Posterior cingulate gyrus (tissue), 11 donors: ENCODE results near the gene ECEL1.
"Not testable (repeated sequence)": the region's sequence is repeated elsewhere in the genome, so short reads cannot be mapped to it uniquely, and the experiment has no call there.

Source experiments
- DNase-seq, 10 donors: peaks; one replicate each; pipeline versions ENCODE4 v3.0.0 to v3.0.0-alpha.2; 2020 to 2021; ENCODE audit warnings: mixed read lengths in 3 of 10
- intact Hi-C: fragments of 100-400 bp; cut with DNase I; formaldehyde crosslinking; loops from one replicate; pipeline ENCODE4 v1.15.1; 2023

The ECEL1 gene

GRCh38 chr2:232465061-232465460, 22.6 kb downstream of the ECEL1 start:
- intact Hi-C loops = no loop called here
- peak in 1 of 10 donors; percentile 29 for DNase-seq

DNA sequence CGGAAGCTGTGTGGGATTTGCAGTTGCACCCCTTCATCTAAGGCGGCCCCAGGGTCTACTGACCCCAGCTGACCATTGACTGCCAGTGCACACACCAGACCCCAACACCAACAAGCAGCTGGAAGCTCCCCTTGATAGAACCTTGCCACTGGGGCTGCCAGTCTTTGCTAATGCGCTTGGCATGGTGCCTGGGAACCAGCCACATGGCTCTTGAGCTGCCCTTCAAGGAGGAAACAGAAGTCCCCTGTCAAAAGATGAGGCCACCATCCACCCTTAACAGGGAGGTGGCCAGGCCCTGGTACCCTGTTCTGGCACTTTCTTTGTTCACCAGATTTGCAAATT, 23.1 kb downstream of the ECEL1 start:
- DNase-seq = peak in 2 of 10 donors; percentile 16 to 46
- intact Hi-C loops = no loop called here

GRCh38 chr2:232463701-232464543, 23.7 kb downstream of the ECEL1 start:
- DNase-seq = peak in 1 of 10 donors; percentile 81
- intact Hi-C loops = no loop called here

DNA sequence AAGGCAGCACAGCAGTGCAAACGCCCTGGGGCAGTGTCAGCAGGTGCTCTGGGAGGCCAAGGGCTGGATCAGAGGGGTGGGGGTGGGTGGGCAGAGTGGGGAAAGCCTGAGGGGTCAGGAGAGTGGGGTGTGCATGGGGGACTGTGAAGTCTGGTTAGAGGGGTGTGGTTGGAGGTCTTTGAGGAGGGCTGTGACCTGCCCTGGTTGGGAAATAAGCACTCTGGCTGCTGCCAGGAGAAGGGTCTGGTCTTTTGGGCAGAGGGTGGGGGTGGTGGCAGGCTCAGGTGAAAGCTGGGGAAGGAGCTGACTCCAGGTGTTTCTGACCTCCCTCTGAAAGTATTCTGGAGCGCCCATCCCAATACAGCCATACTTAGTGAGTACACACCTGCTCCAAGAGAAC, 27.5 kb downstream of the ECEL1 start:
- DNase-seq = no peak
- intact Hi-C loops = no loop called here

- intact Hi-C loops = no loop called here
- no peak for DNase-seq
These were observed 28.1 kb downstream of the ECEL1 start for GRCh38 chr2:232459419-232460035.

DNA sequence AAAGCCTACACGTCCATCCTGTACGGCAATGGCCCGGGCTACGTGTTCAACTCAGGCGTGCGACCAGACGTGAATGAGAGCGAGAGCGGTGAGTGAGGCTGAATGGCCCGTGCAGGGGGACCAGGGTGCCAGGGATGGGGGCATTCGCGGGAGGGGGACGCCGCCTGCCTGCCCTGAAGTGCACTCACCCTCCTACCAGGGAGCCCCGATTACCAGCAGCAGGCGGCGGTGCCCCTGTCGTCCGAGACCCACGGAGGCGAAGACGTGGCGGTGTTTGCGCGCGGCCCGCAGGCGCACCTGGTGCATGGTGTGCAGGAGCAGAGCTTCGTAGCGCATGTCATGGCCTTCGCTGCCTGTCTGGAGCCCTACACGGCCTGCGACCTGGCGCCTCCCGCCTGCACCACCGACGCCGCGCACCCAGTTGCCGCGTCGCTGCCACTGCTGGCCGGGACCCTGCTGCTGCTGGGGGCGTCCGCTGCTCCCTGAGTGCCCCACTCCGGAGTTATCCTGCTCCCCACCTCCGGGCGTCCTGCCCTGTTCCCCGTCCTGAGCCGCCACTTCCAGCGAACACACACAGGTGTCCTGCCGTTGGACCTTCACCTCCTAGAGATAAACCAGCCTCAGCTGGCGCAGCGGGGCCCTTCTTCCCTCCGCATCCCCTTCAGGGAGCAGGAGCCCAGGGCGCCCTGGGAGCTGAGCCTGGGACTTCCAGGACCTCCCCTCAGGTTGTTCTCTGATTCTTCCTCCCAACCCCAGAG, 28.8 kb downstream of the ECEL1 start:
- intact Hi-C loops = no loop called here
- peak in 2 of 10 donors; percentile 20 to 81 for DNase-seq

DNA sequence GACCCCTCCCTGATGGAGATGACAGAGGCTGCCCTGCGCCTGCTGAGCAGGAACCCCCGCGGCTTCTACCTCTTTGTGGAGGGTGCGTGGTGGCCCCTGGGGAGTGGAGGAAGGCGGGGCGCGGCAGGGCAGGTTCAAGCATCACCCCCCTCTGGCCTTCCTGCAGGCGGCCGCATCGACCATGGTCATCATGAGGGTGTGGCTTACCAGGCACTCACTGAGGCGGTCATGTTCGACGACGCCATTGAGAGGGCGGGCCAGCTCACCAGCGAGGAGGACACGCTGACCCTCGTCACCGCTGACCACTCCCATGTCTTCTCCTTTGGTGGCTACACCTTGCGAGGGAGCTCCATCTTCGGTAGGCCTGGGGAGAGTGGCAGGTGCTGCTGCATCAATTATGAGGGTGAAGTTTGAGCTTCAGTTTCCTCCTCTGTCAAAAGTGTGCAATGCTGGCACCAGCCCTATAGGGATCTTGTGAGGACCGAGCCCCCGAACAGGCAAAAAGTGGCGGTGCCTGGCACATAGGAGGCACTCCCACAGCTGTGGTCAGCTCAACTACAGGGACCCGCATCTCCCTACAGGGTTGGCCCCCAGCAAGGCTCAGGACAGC, 29.5 kb downstream of the ECEL1 start:
- peak in 1 of 10 donors; percentile 25 for DNase-seq
- intact Hi-C loops = no loop called here

- DNase-seq = peak in 1 of 10 donors; percentile 23
- intact Hi-C loops = no loop called here
These were observed 30.3 kb downstream of the ECEL1 start for GRCh38 chr2:232457121-232458011.

DNA sequence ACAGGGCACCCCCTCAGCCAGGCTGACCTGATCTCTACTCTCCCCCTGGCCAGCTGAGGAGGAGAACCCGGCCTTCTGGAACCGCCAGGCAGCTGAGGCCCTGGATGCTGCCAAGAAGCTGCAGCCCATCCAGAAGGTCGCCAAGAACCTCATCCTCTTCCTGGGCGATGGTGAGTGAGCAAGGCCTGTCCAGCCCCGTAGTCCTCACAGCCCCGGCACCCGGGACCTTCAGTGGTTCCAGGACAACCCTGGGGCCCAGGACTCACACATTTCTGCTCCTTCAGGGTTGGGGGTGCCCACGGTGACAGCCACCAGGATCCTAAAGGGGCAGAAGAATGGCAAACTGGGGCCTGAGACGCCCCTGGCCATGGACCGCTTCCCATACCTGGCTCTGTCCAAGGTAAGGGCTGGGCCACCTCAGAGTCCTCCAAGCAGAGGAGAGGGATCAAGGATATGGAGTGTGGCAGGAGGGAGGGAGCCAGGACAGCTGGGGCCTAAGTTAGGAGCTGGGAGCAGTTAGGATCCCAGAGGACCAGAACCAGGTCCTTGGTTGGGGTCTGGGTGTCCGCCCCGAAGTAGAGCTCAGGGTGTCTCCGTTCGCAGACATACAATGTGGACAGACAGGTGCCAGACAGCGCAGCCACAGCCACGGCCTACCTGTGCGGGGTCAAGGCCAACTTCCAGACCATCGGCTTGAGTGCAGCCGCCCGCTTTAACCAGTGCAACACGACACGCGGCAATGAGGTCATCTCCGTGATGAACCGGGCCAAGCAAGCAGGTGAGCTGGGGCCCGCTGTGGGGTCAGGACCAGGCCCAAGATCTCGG, 31.1 kb downstream of the ECEL1 start:
- intact Hi-C loops = no loop called here

DNA sequence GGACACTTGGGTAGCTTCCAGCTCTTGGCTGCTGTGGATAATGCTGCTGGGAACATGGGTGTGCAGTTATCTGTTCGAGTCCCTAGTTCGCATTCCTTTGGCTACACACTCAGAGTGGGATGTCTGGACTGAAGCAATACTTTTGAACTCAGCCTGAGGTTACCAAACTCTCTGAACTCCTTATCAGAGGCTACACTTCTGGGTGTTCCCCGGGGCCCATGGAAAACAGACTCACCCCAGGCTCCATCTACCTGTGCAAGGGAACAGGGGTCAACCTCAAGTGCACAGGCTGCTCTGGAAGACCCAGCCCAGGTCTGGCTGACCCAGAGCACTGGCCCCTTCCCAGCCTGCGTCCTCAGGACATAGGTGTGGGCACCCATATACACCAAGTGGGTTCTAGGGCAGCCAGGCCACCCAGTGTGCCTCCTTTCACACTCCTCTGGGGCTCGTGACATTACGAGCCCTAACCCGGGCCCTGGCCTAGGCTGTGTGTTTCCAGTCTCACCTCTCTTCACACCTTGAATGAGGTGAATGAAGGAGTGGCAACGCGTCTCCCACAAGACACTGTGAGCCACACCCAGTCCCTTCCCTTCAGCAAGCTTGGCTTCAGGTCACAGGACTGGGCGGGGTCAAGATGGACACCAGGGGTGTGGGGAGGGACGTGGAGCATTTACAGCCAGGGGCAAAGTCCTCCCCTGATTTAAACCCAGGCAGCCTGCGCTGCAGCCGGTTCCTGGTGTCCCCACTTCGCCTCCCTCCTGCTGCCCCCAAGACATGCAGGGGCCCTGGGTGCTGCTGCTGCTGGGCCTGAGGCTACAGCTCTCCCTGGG, 32.0 kb downstream of the ECEL1 start, which contains the start of gene ALPI:
ALPI (plus strand) TSS at position 728 of the 830 bp plus-strand sequence; CDS start at position 775, 47 bp downstream.
- intact Hi-C loops = no loop called here
- peak in 2 of 10 donors; percentile 55 to 65 for DNase-seq

More for the DNA sequence above, 31.1 kb downstream of the ECEL1 start:
- DNase-seq = peak in 2 of 10 donors; percentile 21 to 51

DNA sequence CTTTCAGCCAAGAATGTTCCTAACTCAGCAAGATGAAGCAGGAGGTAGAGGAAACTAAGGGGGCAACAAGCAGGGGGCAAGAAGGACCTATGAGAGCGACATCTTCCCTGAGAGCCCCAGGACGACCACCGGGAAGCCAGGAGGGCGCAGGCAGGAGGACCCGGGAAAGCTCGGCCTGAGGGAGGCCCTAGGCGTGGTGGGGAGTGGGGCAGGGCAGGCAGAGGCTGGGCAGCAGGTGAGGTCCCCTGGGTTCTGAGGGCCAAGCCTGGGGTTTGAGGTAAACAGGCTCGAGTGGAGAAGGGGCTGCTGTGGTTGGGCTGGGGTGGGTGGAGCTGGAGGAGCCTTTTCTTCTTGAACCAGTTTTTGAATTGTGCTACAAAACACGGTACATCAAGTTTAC, 33.0 kb downstream of the ECEL1 start:
- intact Hi-C loops = no loop called here
- peak in 1 of 10 donors; percentile 67 for DNase-seq

GRCh38 chr2:232451645-232452044, 36.0 kb downstream of the ECEL1 start:
- intact Hi-C loops, DNase-seq: not testable (repeated sequence)

DNA sequence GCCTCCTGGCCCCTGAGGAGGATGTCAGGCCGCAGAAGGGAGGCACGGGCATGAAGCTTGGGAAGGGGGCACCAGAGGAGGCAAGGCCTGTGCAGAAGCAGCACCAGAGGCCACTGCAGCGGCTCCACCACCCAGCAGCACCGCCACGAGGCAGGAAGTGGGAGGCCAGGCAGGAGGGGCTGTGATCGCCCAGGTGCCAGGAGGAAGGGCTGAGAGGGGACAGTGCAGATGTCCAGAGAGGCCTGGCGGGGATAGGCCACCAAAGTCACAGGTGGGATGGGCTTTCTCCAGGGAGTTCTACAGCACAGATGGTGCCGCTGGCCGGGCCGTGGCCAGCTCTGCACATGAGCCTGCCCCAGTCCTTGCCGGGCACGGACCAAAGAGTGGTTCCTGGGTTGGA, 37.7 kb downstream of the ECEL1 start:
- no peak for DNase-seq
- intact Hi-C loops = no loop called here

DNA sequence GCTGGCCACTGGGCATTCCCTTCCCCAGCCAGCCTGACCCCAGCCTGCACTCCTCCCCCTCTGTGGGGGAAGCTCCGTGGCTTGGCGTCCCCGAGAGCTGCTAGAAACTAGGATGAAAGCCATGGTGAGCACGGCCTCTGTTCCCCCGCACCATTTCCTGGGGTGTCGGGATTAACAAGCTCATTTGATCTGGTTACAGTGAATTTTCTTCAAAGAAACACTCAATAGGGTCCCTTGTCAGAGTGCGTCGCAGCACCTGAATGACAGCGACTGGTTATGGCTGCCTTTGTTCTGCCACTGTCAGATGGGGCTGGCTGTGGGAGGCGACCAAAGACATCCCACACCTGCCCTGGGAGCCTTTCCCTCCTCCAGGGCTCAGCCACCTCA, 39.3 kb downstream of the ECEL1 start:
- peak in 1 of 10 donors; percentile 36 for DNase-seq
- intact Hi-C loops = no loop called here

- intact Hi-C loops = no loop called here
- peak in 4 of 10 donors; percentile 25 to 85 (median 56) for DNase-seq
These were observed 39.9 kb downstream of the ECEL1 start for GRCh38 chr2:232447638-232448303.

DNA sequence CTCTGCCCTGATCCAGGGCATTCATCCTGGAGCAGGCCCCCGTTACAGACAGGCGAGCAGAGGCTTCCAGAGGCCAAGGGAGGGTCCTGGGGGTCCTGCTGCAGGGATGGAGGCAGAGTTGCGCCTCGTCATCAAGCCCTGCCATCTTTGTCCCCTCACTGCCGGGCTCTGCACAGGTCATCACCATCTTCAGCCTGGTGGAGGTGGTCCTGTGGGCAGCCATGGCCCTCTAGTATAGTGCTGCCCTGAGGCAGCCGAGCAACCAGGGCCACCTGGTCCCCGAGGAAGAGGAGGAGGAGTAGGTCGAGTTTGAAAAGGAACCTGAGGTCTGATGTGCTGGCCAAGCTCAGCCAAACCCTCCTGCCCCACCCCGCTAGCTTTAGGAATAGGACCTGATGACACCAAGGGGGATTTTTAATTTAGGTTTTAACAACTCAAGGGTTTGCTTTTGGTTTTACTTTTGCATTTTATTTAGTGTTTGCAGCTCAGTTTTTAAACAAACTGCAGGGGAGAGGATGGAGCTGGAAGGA, 40.5 kb downstream of the ECEL1 start:
- no peak for DNase-seq
- intact Hi-C loops = no loop called here

- intact Hi-C loops = loop anchor here (1.0 kb wide), 1 partner anchor 76 kb away; no protein-coding TSS in a partner anchor
These were observed 41.3 kb downstream of the ECEL1 start for GRCh38 chr2:232446266-232446777.

More at GRCh38 chr2:232446266-232446777, 41.3 kb downstream of the ECEL1 start:
- not testable (repeated sequence) for DNase-seq
